HG03520 (cell line): ENCODE measurements around the gene NSD1.
"Not testable (repeated sequence)": the region's sequence is repeated elsewhere in the genome, so short reads cannot be mapped to it uniquely, and the experiment has no call there.

Experiments
- ATAC-seq: cut with Tn5 transposase; IDR thresholded peaks from one replicate; pipeline ENCODE4 v1.9.1; 2021; ENCODE audit warnings: mild to moderate bottlenecking, moderate library complexity; ENCODE audit not compliant: unreplicated experiment

NSD1 gene

GRCh38 chr5:177339107-177339638, 205.6 kb downstream of the NSD1 start:
- ATAC-seq, result no peak

GRCh38 chr5:177343000-177343399, 209.4 kb downstream of the NSD1 start:
- ATAC-seq, result not testable (repeated sequence)

GRCh38 chr5:177343777-177344176, 210.2 kb downstream of the NSD1 start:
- no peak for ATAC-seq

- no peak for ATAC-seq
These were observed 211.3 kb downstream of the NSD1 start for GRCh38 chr5:177344891-177345290.

- no peak for ATAC-seq
These were observed 213.2 kb downstream of the NSD1 start for GRCh38 chr5:177346820-177347219.

- ATAC-seq, result no peak
These were observed 214.1 kb downstream of the NSD1 start for GRCh38 chr5:177347699-177348098.

- no peak for ATAC-seq
These were observed 215.7 kb downstream of the NSD1 start for GRCh38 chr5:177349362-177349647.

GRCh38 chr5:177349762-177350161, 216.2 kb downstream of the NSD1 start:
- no peak for ATAC-seq
